Sigmoid colon (tissue), 3 donors: ENCODE data around the gene STS.

Experiments
- POLR2A ChIP-seq, 2 donors: fragments of 450-650 bp; IDR thresholded peaks; one replicate each; pipeline ENCODE4 v1.6.1; 2016; ENCODE audit warnings: antibody characterized with exemption in 2 of 2, mild to moderate bottlenecking in 2 of 2, moderate library complexity in 2 of 2
- TF ChIP-seq, protein P1 (sequence below), 4 experiments: fragments of 450-650 bp in 3 of 4; fragments of 200-600 bp in 1 of 4; IDR thresholded peaks; one replicate each; pipeline ENCODE4 v1.5.1; 2016 to 2019; ENCODE audit warnings: antibody characterized with exemption in 4 of 4, mild to moderate bottlenecking in 3 of 4, moderate library complexity in 2 of 4

DNA sequence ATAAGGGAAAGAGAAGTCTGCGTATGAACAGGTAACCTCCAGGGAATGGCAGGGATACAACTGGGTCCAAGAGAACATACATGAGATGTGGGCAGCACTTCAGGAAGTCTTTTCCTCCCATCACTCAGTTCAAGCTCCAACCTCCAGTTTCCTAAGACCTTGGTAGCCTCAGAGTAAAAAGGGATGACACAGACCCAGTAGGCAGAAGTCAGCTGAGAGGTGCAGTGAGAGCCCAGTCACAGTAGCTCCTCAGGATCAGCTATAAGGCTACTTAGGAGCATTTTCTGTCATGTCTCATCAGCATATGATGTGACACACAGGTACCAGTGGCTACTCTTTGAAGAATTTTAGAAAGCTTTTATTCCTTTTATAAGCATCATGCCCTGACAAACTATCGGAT lies 12.5 kb upstream of the STS start:
- TF ChIP-seq, protein P1, sequence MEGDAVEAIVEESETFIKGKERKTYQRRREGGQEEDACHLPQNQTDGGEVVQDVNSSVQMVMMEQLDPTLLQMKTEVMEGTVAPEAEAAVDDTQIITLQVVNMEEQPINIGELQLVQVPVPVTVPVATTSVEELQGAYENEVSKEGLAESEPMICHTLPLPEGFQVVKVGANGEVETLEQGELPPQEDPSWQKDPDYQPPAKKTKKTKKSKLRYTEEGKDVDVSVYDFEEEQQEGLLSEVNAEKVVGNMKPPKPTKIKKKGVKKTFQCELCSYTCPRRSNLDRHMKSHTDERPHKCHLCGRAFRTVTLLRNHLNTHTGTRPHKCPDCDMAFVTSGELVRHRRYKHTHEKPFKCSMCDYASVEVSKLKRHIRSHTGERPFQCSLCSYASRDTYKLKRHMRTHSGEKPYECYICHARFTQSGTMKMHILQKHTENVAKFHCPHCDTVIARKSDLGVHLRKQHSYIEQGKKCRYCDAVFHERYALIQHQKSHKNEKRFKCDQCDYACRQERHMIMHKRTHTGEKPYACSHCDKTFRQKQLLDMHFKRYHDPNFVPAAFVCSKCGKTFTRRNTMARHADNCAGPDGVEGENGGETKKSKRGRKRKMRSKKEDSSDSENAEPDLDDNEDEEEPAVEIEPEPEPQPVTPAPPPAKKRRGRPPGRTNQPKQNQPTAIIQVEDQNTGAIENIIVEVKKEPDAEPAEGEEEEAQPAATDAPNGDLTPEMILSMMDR (IDR thresholded peaks at IDR 0.05) = no peak
- no peak for TF ChIP-seq POLR2A (IDR thresholded peaks at IDR 0.05)
